Testis (tissue), 3 donors: ENCODE measurements around the gene RBBP6. TPM values are rescaled to one million over a fixed set of nuclear protein-coding genes. Genes with fewer than 3 reads are reported as not detected.

Experiments
- DNase-seq: peaks from one replicate; pipeline ENCODE4 v3.0.0-alpha.2; 2019
- H3K27ac ChIP-seq, 2 donors: fragments of 200-600 bp; sonication (generic); one replicate each; pipeline ENCODE4 v1.5.1; 2019
- H3K27me3 ChIP-seq: fragments of 200-600 bp; sonication (generic); one replicate; pipeline ENCODE4 v1.5.1; 2019
- H3K36me3 ChIP-seq: fragments of 200-600 bp; sonication (generic); one replicate; pipeline ENCODE4 v1.5.1; 2017; ENCODE audit warnings: low read depth; ENCODE audit errors: missing control alignments
- H3K4me1 ChIP-seq: fragments of 200-600 bp; sonication (generic); one replicate; pipeline ENCODE4 v1.5.1; 2019
- H3K4me3 ChIP-seq, 2 donors: fragments of 200-600 bp; sonication (generic); one replicate each; pipeline ENCODE4 v1.5.1; 2017 to 2019
- H3K9me3 ChIP-seq: fragments of 200-600 bp; sonication (generic); one replicate; pipeline ENCODE4 v1.5.1; 2017
- POLR2A ChIP-seq: fragments of 450-650 bp; IDR thresholded peaks from one replicate; pipeline ENCODE4 v1.6.1; 2017; ENCODE audit warnings: antibody characterized with exemption, mild to moderate bottlenecking, moderate library complexity
- WGBS, 2 donors: methylation state at CpG; one replicate each; pipeline ENCODE4 v1.1.5; 2018; 5-methylcytosine and 5-hydroxymethylcytosine counted together
- intact Hi-C: fragments of 100-400 bp; cut with DNase I; formaldehyde crosslinking; loops from one replicate; pipeline ENCODE4 v1.15.1; 2023; ENCODE audit warnings: low total_unique reads
- polyA plus RNA-seq: library from polyadenylated mRNA; stranded (reverse); fragments of 350-450 nt; fragmentation: Illumina TruSeq; extraction: RNeasy Lipid Tissue Mini Kit (QIAGEN cat#74804); gene quantifications from one replicate; pipeline ENCODE4 v1.2.3, GENCODE V29; 2014; ENCODE audit warnings: low read depth, low replicate concordance; ENCODE audit not compliant: insufficient read depth
- total RNA-seq, 2 donors: library from RNA; depleted of rRNA; stranded (reverse); fragments of >200 nt; gene quantifications; one replicate each; pipeline ENCODE4 v1.2.3, GENCODE V29; 2016
- TF ChIP-seq, protein P1 (sequence below), 3 experiments: fragments of 450-650 bp in 2 of 3; fragments of 200-600 bp in 1 of 3; sonication (generic) in 1 of 3; IDR thresholded peaks; one replicate each; pipeline ENCODE4 v1.5.1; 2016 to 2019; ENCODE audit warnings: antibody characterized with exemption in 3 of 3, mild to moderate bottlenecking in 2 of 3, moderate library complexity in 1 of 3

Gene RBBP6
- total and polyA plus RNA-seq, 3 donors from 2014 or later, result 43.3 to 126 (median 112) TPM

DNA sequence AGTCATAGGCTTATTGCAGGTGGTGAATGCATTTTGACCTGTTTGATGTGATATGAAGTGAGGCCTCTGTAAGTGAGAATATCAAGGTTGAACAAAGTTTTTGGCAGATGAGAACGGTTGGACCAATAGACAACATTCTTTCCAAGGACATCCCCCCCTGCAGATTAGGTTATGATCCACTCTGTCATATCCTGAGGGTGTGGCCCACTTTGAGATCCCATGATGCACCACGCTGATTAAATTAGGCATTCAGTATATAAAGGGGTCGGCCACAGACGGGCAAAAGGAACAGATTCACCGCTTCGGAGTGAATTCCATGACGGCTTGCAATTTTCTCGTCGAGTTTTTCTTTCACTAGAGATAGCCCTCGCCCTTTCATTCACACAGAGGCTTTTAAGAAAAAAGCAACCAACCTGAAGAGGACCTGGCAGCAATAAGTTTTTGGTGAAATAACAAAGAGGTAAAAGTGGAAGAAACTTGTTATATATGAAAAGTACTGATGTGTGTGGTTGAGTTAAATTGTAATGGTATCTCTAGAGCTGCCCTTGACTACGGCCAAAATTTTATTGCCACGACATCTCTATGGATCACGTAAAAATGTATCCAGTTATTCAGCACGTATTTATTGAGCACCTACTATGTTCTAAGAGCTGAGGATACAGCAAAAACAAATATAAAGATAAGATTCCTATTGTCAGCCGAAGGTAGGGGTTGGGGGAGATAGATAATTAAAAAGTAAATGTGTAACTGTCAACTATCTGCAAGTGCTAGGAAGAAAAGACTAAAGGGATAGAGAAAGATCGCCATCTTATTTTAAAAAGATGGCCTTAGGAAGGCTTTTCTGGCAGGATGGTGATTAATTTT lies 1.7 kb upstream of the RBBP6 start:
- Histone ChIP-seq H3K27me3 (no peaks in the 10 kb centered on the region), H3K4me1 (peaks cover 11% of the 10 kb centered on the region), H3K9me3 (no peaks in the 10 kb centered on the region), H3K4me3 (no peak overlapping the region), H3K36me3 (no peaks in the 10 kb centered on the region), H3K27ac (no peak overlapping the region)
- TF ChIP-seq POLR2A, result no peak
- TF ChIP-seq, protein P1, sequence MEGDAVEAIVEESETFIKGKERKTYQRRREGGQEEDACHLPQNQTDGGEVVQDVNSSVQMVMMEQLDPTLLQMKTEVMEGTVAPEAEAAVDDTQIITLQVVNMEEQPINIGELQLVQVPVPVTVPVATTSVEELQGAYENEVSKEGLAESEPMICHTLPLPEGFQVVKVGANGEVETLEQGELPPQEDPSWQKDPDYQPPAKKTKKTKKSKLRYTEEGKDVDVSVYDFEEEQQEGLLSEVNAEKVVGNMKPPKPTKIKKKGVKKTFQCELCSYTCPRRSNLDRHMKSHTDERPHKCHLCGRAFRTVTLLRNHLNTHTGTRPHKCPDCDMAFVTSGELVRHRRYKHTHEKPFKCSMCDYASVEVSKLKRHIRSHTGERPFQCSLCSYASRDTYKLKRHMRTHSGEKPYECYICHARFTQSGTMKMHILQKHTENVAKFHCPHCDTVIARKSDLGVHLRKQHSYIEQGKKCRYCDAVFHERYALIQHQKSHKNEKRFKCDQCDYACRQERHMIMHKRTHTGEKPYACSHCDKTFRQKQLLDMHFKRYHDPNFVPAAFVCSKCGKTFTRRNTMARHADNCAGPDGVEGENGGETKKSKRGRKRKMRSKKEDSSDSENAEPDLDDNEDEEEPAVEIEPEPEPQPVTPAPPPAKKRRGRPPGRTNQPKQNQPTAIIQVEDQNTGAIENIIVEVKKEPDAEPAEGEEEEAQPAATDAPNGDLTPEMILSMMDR (IDR thresholded peaks at IDR 0.05), result no peak
- 44 to 63% methylated on average over 16 of the region's 16 CpGs for WGBS, 2 donors
- no peak for DNase-seq
- intact Hi-C loops, result no loop called here

DNA sequence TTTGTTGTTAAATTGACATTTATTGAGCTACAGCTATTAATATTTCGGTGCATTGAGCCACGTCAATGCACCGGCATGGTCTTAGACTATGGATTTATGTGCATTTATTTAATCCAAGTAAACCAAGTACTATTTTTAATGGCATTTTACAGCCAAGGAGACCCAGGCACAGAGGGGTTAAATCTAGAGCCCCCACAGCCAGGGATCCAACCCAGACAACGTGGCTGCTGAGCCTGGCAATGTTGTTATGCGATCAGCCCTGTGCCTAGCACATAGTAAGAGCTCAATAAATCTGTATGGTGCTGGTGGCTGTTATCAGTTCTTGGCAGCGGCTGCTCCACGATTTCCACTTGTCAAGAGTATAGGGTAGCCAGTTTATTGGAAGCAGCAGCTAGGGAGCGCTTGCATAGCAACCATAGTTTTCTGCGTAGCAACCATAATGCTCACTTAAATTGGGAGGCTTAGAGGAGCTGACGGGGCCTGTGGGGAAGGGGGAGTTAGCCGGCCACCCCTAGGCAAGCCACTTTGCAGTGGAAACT lies 541 bp upstream of the RBBP6 start:
- DNase-seq, result no peak
- H3K27me3 ChIP-seq, result no peaks in the 10 kb centered on the region
- intact Hi-C loops, result no loop called here
- H3K27ac ChIP-seq, result peak overlapping the region; percentile 100
- H3K36me3 ChIP-seq, result no peaks in the 10 kb centered on the region
- peaks cover 21% of the 10 kb centered on the region for H3K4me1 ChIP-seq
- TF ChIP-seq, protein P1 (IDR thresholded peaks at IDR 0.05), result no peak
- TF ChIP-seq POLR2A, result no peak
- peak overlapping the region; percentile 92 to 96 for H3K4me3 ChIP-seq
- 12 to 19% methylated on average over 6 to 11 of the region's 11 CpGs for WGBS, 2 donors
- no peaks in the 10 kb centered on the region for H3K9me3 ChIP-seq

DNA sequence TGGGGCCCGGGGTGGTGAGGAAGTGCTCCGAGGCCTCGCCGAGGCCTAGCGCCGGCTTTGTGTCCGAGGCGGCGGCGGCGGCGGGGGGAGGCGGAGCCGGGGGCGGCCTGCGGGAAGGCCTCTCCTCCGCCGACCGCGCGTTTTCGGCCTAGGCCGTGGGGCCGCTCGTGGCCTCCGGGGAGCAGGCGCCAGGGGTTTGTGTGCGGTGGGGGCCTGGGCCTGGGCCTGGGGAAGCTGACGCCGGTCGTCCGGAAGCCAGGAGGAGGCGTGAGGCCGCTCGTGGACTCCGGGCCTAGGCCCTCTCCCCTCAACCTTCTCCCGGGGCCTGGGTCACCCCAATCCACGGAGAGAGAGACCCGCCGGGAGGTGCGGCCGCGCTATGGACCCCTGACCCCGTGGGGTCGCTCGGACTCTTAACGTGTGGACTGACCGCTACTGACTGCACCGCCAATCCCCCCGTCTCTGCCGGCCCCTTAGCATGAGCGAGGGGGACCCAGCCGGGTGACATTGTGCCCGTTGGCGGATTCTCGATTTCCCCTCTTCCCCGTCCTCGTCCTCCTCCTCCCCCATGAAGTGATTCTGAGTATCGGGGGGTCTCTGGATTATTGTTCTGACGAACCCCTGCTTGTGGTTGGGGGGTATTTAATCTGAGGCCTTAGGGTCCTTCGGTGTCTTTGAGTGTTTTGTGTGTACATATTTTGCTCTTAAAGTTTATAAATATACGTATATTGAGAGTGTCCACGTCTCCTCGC lies 660 bp downstream of the RBBP6 start:
- H3K9me3 ChIP-seq, result no peaks in the 10 kb centered on the region
- no peaks in the 10 kb centered on the region for H3K36me3 ChIP-seq
- TF ChIP-seq POLR2A, result no peak
- TF ChIP-seq, protein P1 (IDR thresholded peaks at IDR 0.05), result no peak
- H3K4me3 ChIP-seq, result peak overlapping the region; percentile 92 to 96
- peak; percentile 40 for DNase-seq
- 0% methylated on average over 17 to 44 of the region's 64 CpGs for WGBS, 2 donors
- H3K27me3 ChIP-seq, result no peaks in the 10 kb centered on the region
- intact Hi-C loops, result no loop called here
- peaks cover 33% of the 10 kb centered on the region for H3K4me1 ChIP-seq
- H3K27ac ChIP-seq, result peak overlapping the region; percentile 100

DNA sequence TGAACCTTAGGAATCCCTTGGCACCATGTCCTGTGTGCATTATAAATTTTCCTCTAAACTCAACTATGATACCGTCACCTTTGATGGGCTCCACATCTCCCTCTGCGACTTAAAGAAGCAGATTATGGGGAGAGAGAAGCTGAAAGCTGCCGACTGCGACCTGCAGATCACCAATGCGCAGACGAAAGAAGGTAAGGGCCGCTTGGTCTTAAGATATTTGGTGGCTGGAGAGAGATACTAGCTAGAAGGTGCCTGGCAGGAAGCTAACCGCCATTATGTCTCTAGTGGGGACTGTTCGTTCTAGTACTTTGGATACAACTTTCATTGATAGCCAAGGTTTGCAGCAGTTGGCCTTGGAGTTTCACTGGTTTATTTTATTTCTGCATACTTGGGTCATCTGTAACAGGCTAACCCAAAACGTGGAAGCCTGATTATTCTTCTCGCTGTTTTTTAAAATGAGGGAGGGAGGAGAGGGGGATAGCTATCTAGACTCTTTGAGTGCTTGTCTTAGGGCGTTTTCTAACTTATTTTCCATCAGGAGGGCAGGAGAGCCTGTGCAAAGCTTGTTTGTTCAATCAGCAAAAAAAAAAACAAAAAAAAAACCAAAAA lies 1.3 kb downstream of the RBBP6 start:
- H3K9me3 ChIP-seq, result no peaks in the 10 kb centered on the region
- peaks cover 36% of the 10 kb centered on the region for H3K4me1 ChIP-seq
- TF ChIP-seq, protein P1 (IDR thresholded peaks at IDR 0.05), result no peak
- no peak for TF ChIP-seq POLR2A
- H3K4me3 ChIP-seq, result peak overlapping the region; percentile 92 to 96
- intact Hi-C loops, result no loop called here
- DNase-seq, result peak; percentile 53
- no peaks in the 10 kb centered on the region for H3K27me3 ChIP-seq
- H3K36me3 ChIP-seq, result no peaks in the 10 kb centered on the region
- WGBS, 2 donors, result 0% methylated on average over 12 of the region's 12 CpGs
- H3K27ac ChIP-seq, result peak overlapping the region; percentile 100
